ENCODE data around the gene CYB561.
A peak's percentile ranks its signal among the peaks of the same experiment; 100 is the strongest.

CYB561 gene

DNA sequence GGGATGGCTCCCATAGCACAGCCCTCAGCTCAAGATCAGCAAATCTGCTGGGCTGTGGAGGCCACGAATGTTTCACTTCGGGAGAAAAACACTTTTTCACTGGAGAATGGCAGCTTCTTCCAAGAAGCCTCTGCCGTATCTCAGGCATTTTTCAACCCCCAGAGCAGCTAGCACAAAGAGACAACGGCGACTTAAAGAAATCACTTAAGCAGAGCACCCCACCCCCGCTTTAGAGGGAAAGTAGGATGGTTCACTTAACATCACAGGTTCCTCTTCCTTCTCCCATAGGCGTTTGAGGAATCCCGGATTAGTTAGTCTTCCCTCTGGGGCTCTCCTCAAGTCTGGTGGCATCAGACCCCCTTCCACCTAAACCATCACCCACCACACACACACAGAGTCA is 27.6 kb downstream of the CYB561 start:
- POLR2A ChIA-PET = no interaction called here
- CTCF ChIA-PET = interaction anchor here (1.0 to 4.2 kb wide), 6 partner anchors 12 to 193 kb away, joined by 3 to 20 read pairs (median 4); no protein-coding TSS in a partner anchor
- no peak overlapping the region for H3K4me3 ChIP-seq (ENCODE audit: low read depth, low read length)

DNA sequence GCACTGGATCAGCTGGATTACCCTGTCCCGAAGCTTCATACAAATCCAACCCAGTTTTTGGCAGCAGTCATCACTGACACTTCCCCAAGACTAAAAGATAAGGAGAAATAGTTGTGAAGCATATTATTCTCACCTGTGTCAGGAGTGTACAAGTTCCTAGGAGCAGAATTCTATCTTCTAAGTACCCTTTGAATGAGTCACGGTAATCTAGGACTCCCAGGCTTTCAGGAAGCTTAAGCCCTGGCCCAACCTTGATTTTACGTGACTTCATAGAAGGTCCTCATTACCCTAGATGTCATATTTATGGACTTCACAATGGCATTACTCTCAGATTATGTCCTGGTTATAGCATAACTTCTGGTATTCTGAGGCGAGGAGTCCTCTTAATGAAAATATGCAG is 31.9 kb downstream of the CYB561 start:
- H3K4me3 ChIP-seq (ENCODE audit: low read depth, low read length) = no peak overlapping the region
- TF ChIP-seq, protein P1, sequence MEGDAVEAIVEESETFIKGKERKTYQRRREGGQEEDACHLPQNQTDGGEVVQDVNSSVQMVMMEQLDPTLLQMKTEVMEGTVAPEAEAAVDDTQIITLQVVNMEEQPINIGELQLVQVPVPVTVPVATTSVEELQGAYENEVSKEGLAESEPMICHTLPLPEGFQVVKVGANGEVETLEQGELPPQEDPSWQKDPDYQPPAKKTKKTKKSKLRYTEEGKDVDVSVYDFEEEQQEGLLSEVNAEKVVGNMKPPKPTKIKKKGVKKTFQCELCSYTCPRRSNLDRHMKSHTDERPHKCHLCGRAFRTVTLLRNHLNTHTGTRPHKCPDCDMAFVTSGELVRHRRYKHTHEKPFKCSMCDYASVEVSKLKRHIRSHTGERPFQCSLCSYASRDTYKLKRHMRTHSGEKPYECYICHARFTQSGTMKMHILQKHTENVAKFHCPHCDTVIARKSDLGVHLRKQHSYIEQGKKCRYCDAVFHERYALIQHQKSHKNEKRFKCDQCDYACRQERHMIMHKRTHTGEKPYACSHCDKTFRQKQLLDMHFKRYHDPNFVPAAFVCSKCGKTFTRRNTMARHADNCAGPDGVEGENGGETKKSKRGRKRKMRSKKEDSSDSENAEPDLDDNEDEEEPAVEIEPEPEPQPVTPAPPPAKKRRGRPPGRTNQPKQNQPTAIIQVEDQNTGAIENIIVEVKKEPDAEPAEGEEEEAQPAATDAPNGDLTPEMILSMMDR (IDR thresholded peaks at IDR 0.05; ENCODE audit: insufficient read depth, low read length, missing control alignments) = no peak
- no peak for DNase-seq (ENCODE audit: low read depth, low spot score)
- POLR2A ChIA-PET = no interaction called here
- CTCF ChIA-PET = interaction anchor here (0.9 to 5.6 kb wide), 3 partner anchors 9 to 12 kb away, joined by 3 to 58 read pairs (median 4); no protein-coding TSS in a partner anchor

More for the DNA sequence above, 27.6 kb downstream of the CYB561 start:
- TF ChIP-seq, protein P1 (IDR thresholded peaks at IDR 0.05; ENCODE audit: insufficient read depth, low read length, missing control alignments) = no peak
- no peak for DNase-seq (ENCODE audit: low read depth, low spot score)

DNA sequence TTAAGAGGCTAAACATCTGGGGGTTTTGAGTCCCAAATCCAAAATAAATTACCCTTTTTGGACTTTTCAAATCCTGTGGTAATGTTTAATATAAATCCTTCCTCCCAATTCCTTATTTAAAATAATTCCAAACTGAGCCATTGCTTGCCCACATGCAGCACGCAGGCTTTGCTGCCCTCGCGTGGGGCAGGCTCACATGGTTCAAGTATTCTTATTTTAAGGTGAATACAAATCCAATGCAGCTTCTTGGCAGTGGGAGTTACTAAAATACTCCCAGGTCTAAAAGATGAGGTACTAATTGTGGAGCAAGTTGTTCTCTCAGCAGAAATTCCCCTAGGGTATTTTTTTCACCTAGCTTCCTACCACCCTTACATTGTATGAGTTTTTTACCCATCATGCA is 33.0 kb downstream of the CYB561 start:
- ChIA-PET POLR2A (no interaction called here), CTCF (interaction anchor here (1.8 to 5.6 kb wide), 2 partner anchors 13 to 199 kb away, joined by 5 to 58 read pairs; no protein-coding TSS in a partner anchor)
- TF ChIP-seq, protein P1 (IDR thresholded peaks at IDR 0.05; ENCODE audit: insufficient read depth, low read length, missing control alignments) = no peak
- DNase-seq (ENCODE audit: low read depth, low spot score) = no peak
- no peak overlapping the region for H3K4me3 ChIP-seq (ENCODE audit: low read depth, low read length)

DNA sequence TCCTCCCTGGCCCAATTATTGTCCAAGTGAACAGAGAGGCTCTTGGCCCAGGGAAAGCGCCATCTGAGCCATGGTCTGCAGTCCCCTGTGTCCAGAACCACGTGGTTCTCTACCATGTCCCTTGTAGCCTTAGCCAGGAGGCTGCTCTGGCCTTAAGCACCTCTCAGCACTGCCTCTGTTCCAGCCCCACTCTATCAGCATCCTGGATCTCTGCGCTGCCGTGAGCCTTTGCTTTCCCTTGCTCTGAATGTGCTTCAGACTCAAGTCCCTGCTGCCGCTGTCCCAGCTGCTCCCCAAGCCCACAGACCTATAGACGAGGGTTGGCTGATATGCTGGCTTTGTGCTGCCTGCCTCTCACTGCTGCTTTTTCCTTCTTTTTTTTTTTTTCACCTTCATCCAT is 33.9 kb downstream of the CYB561 start:
- DNase-seq (ENCODE audit: low read depth, low spot score) = no peak
- no peak overlapping the region for H3K4me3 ChIP-seq (ENCODE audit: low read depth, low read length)
- TF ChIP-seq, protein P1 (IDR thresholded peaks at IDR 0.05; ENCODE audit: insufficient read depth, low read length, missing control alignments) = no peak
- ChIA-PET POLR2A (no interaction called here), CTCF (interaction anchor here (1.8 to 2.3 kb wide), 2 partner anchors 13 to 200 kb away, joined by 5 to 10 read pairs; no protein-coding TSS in a partner anchor)

DNA sequence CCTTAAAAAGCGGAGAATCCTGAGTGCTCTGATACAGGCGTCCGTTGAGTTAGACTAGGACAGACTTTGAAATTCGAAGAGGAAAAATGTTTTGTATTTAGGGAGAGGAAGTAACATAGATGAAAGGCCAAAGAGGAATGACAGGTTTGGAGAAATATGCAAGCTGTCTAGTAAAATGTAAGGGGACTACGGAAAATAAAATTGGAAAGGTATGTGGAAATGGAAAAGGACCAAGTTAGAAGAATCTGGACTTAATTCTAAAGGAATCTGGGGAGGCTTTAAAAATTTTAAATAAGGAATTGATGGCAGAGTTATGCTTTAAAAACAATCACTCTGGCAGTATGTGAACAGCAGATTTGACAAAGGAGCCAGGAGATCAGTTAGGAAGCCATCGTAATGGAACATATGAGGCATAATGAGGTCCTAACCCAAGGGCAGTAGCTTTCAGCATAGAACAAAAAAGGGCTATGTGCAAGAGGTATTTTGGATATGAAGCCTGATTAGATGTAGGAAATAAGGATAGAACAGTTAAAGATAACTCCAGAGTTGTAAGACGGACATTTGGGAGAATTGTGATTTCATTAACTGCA is 38.3 kb downstream of the CYB561 start:
- H3K4me3 ChIP-seq (ENCODE audit: low read depth, low read length) = no peak overlapping the region
- CTCF ChIA-PET = interaction anchor here (1.0 to 3.3 kb wide), 23 partner anchors 11 to 417 kb away, joined by 3 to 100 read pairs (median 8); no protein-coding TSS in a partner anchor
- POLR2A ChIA-PET = no interaction called here
- DNase-seq (ENCODE audit: low read depth, low spot score) = no peak
- TF ChIP-seq, protein P1 (IDR thresholded peaks at IDR 0.05; ENCODE audit: insufficient read depth, low read length, missing control alignments) = no peak

DNA sequence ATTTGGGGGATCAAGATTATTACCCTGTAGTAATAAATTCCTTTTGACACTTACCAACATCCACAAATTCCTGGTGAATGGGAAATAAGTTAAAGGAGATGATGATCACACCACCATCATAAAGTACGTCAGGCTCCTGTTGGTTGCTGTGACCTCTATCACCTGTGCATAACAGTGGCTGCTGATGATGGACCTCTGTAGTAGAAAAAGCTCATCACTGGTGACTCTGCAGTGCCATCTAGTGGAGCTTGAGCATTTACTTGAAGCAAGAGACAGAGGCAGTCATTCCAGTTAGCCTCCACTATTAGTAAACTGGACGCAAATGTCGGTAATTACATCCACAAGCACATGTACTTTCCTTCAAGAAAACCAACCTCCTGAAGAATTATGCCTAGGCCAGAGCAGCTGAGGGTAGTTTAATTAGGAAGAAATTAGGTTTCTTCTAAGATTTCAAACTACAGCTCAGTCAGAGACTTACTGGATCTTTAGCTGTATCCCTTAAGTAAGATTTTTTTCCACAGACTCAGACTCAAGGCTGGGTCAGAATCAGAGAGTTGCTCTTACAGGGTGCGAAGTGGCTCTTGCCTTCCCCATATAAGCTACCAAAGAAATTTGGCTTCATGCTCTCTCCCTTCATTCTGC is 39.3 kb downstream of the CYB561 start:
- TF ChIP-seq, protein P1 (IDR thresholded peaks at IDR 0.05; ENCODE audit: insufficient read depth, low read length, missing control alignments) = peak; percentile 81
- DNase-seq (ENCODE audit: low read depth, low spot score) = peak; percentile 62
- ChIA-PET POLR2A (interaction anchor here (0.6 to 1.0 kb wide), 2 partner anchors 205 to 215 kb away, joined by 3 read pairs; partner anchors contain the start of gene MAP3K3), CTCF (interaction anchor here (0.6 to 3.3 kb wide), 74 partner anchors 9 to 737 kb away, joined by 3 to 100 read pairs (median 4); no protein-coding TSS in a partner anchor)
- H3K4me3 ChIP-seq (ENCODE audit: low read depth, low read length) = no peak overlapping the region
